Heart right ventricle (tissue), 16 donors: Measurements from ENCODE around the gene ANO3. TPM values are rescaled to one million over a fixed set of nuclear protein-coding genes. Genes with fewer than 3 reads are reported as not detected.

Experiments
- ATAC-seq, 8 donors: fragments of 200-7000 bp; cut with Tn5 transposase; one replicate each; pipeline ENCODE4 v1.9.1; 2020; ENCODE audit warnings: mild to moderate bottlenecking in 8 of 8, moderate library complexity in 8 of 8, moderate number of reproducible peaks in 1 of 8
- DNase-seq, 2 donors: peaks; one replicate each; pipeline ENCODE4 v3.0.0-alpha.2; 2020
- H3K27ac ChIP-seq, 10 donors: fragments of 200-600 bp; sonication (generic) in 2 of 10; one replicate each; pipeline versions ENCODE4 v1.5.0 to v1.8.0; 2020 to 2022; ENCODE audit warnings: mild to moderate bottlenecking in 3 of 10
- H3K27me3 ChIP-seq, 7 donors: fragments of 200-600 bp; one replicate each; pipeline ENCODE4 v1.8.0; 2021 to 2022; ENCODE audit warnings: mild to moderate bottlenecking in 2 of 7
- H3K36me3 ChIP-seq, 9 donors: fragments of 200-600 bp; sonication (generic) in 1 of 9; one replicate each; pipeline versions ENCODE4 v1.5.0 to v1.8.0; 2020 to 2022; ENCODE audit warnings: mild to moderate bottlenecking in 2 of 9
- H3K4me1 ChIP-seq, 9 donors: fragments of 200-600 bp; sonication (generic) in 1 of 9; one replicate each; pipeline versions ENCODE4 v1.5.0 to v1.8.0; 2020 to 2022; ENCODE audit warnings: mild to moderate bottlenecking in 4 of 9
- H3K4me3 ChIP-seq, 10 donors: fragments of 200-600 bp; sonication (generic) in 2 of 10; one replicate each; pipeline versions ENCODE4 v1.5.0 to v1.8.0; 2020 to 2022; ENCODE audit warnings: mild to moderate bottlenecking in 7 of 10, moderate library complexity in 2 of 10
- H3K9me3 ChIP-seq, 11 donors: fragments of 200-600 bp in 10 of 11; sonication (generic) in 2 of 11; one replicate each; pipeline versions ENCODE4 v1.5.0 to v1.8.0; 2013 to 2022; ENCODE audit warnings: mild to moderate bottlenecking in 2 of 11, control low read depth in 1 of 11, moderate library complexity in 1 of 11
- WGBS, 2 donors: extraction: QIAGEN DNeasy Blood & Tissue Kit; methylation state at CpG; one replicate each; pipeline ENCODE4 v1.1.7; 2013; ENCODE audit warnings: inconsistent platforms in 1 of 2; 5-methylcytosine and 5-hydroxymethylcytosine counted together
- intact Hi-C, 10 donors: fragments of 100-400 bp; cut with DNase I; formaldehyde crosslinking; loops; one replicate each; pipeline versions ENCODE4 v1.11.1 to v1.14.2; 2022
- polyA plus RNA-seq, 2 donors: library from polyadenylated mRNA; stranded (reverse); fragments of 200-250 nt; gene quantifications; one replicate each; pipeline ENCODE4 v1.2.3, GENCODE V29; 2013
- total RNA-seq, 10 donors: library from RNA; stranded (reverse); fragmentation: NEBNext Ultra II Directional in 3 of 10; extraction: Animal tissue kit (Norgen Biotek cat#: 25700) in 3 of 10; gene quantifications; one replicate each; pipeline versions ENCODE4 v1.2.1 to v1.2.4, GENCODE V29; 2021 to 2023
- TF ChIP-seq, protein P1 (sequence below), 9 donors: fragments of 200-600 bp; sonication (generic) in 2 of 9; IDR thresholded peaks; one replicate each; pipeline versions ENCODE4 v1.5.0 to v1.8.0; 2021 to 2022; ENCODE audit warnings: antibody characterized with exemption in 9 of 9, mild to moderate bottlenecking in 5 of 9, moderate library complexity in 1 of 9
- donor health status: Arrhythmogenic right ventricular cardiomyopathy.
- donor health status: ischemic (EF 13 %, LVEDD 7.1; RV severe dilation, severe dysfunction).
- donor health status: healthy with polysubstance abuse.
- donor health status: DM: no; HTN: yes; CAD: no.
- donor health status: DM: no; HTN: no; CAD: no.
- donor health status: ischemic (EF 25% LVEDD 6.9; RV normal size, moderate dysfunction).
- donor health status: ischemic (EF 25% LVEDD 5.7; RV mildly dilated, moderate dysfunction).
- donor health status: healthy.
- donor health status: DM: yes; HTN: yes; CAD: no.
- donor health status: Ischemic cardiomyopathy.
- donor health status: ischemic (EF 35%, LVEDD 5.7; RV mildly dilated, moderate dysfunction).
- donor health status: nonischemic (EF 11% LVEDD 7.7; RV severe dilation, severe dysfunction).
- donor health status: DM: yes; HTN: yes; CAD: no.
- donor health status: PGD.
- donor health status: ischemic (EF 29% LVEDD 5.4; RV normal size, mild dysfunction).
- donor health status: nonischemic (EF 23%, LVEDD 6.1; RV moderate dilation, normal function).

ANO3 gene
- total and polyA plus RNA-seq, 12 donors, result 0.01 to 0.30 (median 0.07) TPM; not detected in 5

DNA sequence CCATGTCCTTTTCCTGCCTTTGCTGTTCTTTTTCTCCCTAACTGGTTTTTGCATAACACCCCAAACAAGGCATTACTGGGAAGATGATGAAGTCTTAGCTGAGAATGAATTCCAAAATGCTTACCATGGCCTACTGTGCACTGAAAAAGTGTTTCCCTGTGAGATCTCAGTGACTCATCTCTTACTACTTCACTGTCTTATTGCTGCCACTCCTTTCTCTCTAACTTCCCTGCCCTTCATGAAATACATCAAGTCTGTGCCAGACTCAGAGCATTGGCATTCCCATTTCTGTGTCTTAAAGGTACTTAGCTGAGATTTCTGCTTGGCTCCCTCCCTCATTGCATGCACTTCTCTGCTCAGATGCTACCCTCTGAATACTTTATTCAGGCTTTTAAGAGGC, 289.2 kb downstream of the ANO3 start:
- H3K9me3 ChIP-seq, result no peaks in the 10 kb centered on the region
- TF ChIP-seq, protein P1, sequence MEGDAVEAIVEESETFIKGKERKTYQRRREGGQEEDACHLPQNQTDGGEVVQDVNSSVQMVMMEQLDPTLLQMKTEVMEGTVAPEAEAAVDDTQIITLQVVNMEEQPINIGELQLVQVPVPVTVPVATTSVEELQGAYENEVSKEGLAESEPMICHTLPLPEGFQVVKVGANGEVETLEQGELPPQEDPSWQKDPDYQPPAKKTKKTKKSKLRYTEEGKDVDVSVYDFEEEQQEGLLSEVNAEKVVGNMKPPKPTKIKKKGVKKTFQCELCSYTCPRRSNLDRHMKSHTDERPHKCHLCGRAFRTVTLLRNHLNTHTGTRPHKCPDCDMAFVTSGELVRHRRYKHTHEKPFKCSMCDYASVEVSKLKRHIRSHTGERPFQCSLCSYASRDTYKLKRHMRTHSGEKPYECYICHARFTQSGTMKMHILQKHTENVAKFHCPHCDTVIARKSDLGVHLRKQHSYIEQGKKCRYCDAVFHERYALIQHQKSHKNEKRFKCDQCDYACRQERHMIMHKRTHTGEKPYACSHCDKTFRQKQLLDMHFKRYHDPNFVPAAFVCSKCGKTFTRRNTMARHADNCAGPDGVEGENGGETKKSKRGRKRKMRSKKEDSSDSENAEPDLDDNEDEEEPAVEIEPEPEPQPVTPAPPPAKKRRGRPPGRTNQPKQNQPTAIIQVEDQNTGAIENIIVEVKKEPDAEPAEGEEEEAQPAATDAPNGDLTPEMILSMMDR (IDR thresholded peaks at IDR 0.05), result no peak
- intact Hi-C loops, result no loop called here
- DNase-seq, result no peak
- no peak overlapping the region for H3K27ac ChIP-seq
- H3K4me1 ChIP-seq, result no peaks in the 10 kb centered on the region
- H3K4me3 ChIP-seq, result no peak overlapping the region
- ATAC-seq, result no peak
- no peaks in the 10 kb centered on the region for H3K36me3 ChIP-seq
- no peaks in the 10 kb centered on the region for H3K27me3 ChIP-seq

DNA sequence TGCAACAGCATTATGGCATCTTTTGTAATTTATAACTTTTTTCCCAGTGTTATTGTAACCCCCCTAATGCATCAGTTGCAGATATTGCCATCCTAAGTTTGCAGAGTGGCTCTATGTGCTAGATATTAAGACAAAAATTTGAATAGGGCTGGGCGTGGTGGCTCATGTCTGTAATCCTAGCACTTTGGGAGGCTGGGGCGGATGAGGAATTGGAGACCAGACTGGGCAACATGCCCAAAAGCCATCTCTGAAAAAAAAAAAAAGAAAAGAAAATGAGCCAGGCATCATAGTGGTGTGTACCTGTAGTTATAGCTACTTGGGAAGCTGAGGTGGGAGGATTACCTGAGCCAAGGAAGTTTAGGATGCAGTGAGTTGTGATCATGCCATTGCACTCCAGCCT, 290.3 kb downstream of the ANO3 start:
- intact Hi-C loops, result no loop called here
- Histone ChIP-seq H3K27ac (no peak overlapping the region), H3K4me3 (no peak overlapping the region), H3K27me3 (no peaks in the 10 kb centered on the region), H3K9me3 (no peaks in the 10 kb centered on the region), H3K36me3 (no peaks in the 10 kb centered on the region), H3K4me1 (no peaks in the 10 kb centered on the region)
- TF ChIP-seq, protein P1 (IDR thresholded peaks at IDR 0.05), result no peak
- no peak for ATAC-seq
- DNase-seq, result no peak
- WGBS, 2 donors, result 75 to 81% methylated on average over 2 of the region's 2 CpGs

DNA sequence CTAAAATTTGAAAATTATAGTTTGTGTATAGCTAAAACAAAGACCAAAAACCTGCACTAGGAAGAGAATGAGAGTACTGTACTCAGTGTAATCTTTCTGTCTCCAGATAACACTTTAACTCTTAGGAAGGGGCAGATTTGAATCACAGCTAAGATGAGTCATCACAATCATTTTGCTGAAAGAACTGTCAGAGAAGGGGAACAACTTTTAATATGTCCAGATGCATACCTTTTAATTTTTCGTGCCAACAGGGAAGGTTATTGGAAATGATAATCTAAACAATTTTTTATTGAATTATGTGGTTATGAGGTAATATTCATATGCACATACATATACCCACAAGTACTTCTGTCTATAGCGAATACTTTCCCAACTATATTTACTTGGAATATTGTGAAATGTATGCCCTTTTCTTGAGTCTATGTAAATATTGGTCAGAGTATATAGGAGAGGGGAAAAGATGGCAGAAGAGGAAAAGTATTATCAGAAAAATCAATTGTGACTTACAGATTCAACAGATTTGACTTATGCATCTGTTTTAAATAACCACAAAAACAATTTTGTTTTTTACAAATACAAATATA, 291.2 kb downstream of the ANO3 start:
- no peaks in the 10 kb centered on the region for H3K9me3 ChIP-seq
- intact Hi-C loops, result no loop called here

DNA sequence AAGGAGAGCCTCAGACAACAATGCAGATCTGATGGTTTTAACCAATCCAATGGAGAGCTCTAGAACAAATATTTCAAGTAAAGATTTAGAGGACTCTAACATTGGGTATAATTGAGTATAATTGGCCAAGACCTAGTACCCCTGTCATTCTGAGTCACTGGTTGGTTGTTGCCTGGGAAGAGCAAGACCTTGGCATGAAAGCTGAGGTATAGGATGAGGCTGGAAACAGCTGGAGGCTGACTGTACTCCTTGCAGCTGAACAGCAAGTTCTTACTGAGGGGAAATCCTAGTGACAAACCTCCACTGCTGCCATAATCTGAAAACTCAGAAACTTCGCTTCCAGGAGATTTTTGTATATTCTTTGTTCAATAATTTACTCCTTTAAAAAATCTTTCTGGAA, 294.4 kb downstream of the ANO3 start:
- Histone ChIP-seq H3K27ac (no peak overlapping the region), H3K4me3 (no peak overlapping the region), H3K4me1 (no peaks in the 10 kb centered on the region), H3K36me3 (no peaks in the 10 kb centered on the region), H3K9me3 (no peaks in the 10 kb centered on the region), H3K27me3 (peaks cover 0 to 3% (median 0%) of the 10 kb centered on the region in 7 donors)
- DNase-seq (no peak), ATAC-seq (no peak)
- 89 to 93% methylated on average over 1 of the region's 1 CpG for WGBS, 2 donors
- TF ChIP-seq, protein P1 (IDR thresholded peaks at IDR 0.05), result no peak
- intact Hi-C loops, result no loop called here

More for the DNA sequence above, 291.2 kb downstream of the ANO3 start:
- Histone ChIP-seq H3K27ac (no peak overlapping the region), H3K27me3 (no peaks in the 10 kb centered on the region), H3K36me3 (no peaks in the 10 kb centered on the region), H3K4me1 (no peaks in the 10 kb centered on the region), H3K4me3 (no peak overlapping the region)
- ATAC-seq (no peak), DNase-seq (no peak)
- 46 to 76% methylated on average over 2 of the region's 2 CpGs for WGBS, 2 donors
- TF ChIP-seq, protein P1 (IDR thresholded peaks at IDR 0.05), result no peak
